GM21367 (cell line): ENCODE data around the gene TLK1.
"Not testable (repeated sequence)": the region's sequence is repeated elsewhere in the genome, so short reads cannot be mapped to it uniquely, and the experiment has no call there.

ENCODE experiments used
- ATAC-seq: cut with Tn5 transposase; IDR thresholded peaks from one replicate; pipeline ENCODE4 v1.9.1; 2021; ENCODE audit not compliant: unreplicated experiment

TLK1 gene

GRCh38 chr2:171086352-171087290 lies 74.1 kb downstream of the TLK1 start:
- no peak for ATAC-seq

- no peak for ATAC-seq
Observed at GRCh38 chr2:171084128-171084527, 76.6 kb downstream of the TLK1 start.

GRCh38 chr2:171083451-171083850 lies 77.2 kb downstream of the TLK1 start:
- ATAC-seq: no peak

GRCh38 chr2:171081649-171082111 lies 79.0 kb downstream of the TLK1 start:
- ATAC-seq: no peak

- ATAC-seq: no peak
Observed at GRCh38 chr2:171080607-171081006, 80.1 kb downstream of the TLK1 start.

- ATAC-seq: not testable (repeated sequence)
Observed at GRCh38 chr2:171076422-171076821, 84.3 kb downstream of the TLK1 start.

GRCh38 chr2:171072164-171072563 lies 88.5 kb downstream of the TLK1 start:
- ATAC-seq: no peak

GRCh38 chr2:171069286-171069956 lies 91.3 kb downstream of the TLK1 start:
- ATAC-seq: no peak

- ATAC-seq: no peak
Observed at GRCh38 chr2:171066110-171066509, 94.6 kb downstream of the TLK1 start.

- ATAC-seq: no peak
Observed at GRCh38 chr2:171057575-171057974, 103.1 kb downstream of the TLK1 start.

GRCh38 chr2:171056307-171056706 lies 104.4 kb downstream of the TLK1 start:
- no peak for ATAC-seq

- ATAC-seq: no peak
Observed at GRCh38 chr2:171049691-171050090, 111.0 kb downstream of the TLK1 start.

GRCh38 chr2:171046048-171046560 lies 114.6 kb downstream of the TLK1 start:
- ATAC-seq: no peak

GRCh38 chr2:171044416-171044815 lies 116.3 kb downstream of the TLK1 start:
- no peak for ATAC-seq

- ATAC-seq: no peak
Observed at GRCh38 chr2:171042253-171042969, 118.3 kb downstream of the TLK1 start.

- no peak for ATAC-seq
Observed at GRCh38 chr2:171036532-171036931, 124.2 kb downstream of the TLK1 start.

GRCh38 chr2:171034315-171034714 lies 126.4 kb downstream of the TLK1 start:
- ATAC-seq: no peak

GRCh38 chr2:171025214-171025613 lies 135.5 kb downstream of the TLK1 start:
- no peak for ATAC-seq

GRCh38 chr2:171018522-171018921 lies 142.2 kb downstream of the TLK1 start:
- ATAC-seq: peak; percentile 55

GRCh38 chr2:171016125-171016524 lies 144.6 kb downstream of the TLK1 start:
- no peak for ATAC-seq

GRCh38 chr2:171013851-171014250 lies 146.8 kb downstream of the TLK1 start:
- ATAC-seq: no peak
